Prostate gland (tissue), 2 donors: ENCODE results near the gene MAP2K1. TPM values are rescaled to one million over a fixed set of nuclear protein-coding genes. Genes with fewer than 3 reads are reported as not detected.

Experiments
- DNase-seq: peaks from one replicate; pipeline ENCODE4 v3.0.0-alpha.2; 2019; ENCODE audit warnings: low spot score
- H3K27ac ChIP-seq, 2 donors: fragments of 200-600 bp; sonication (generic); 2 replicates each; pipeline ENCODE4 v1.5.1; 2017 to 2019
- H3K27me3 ChIP-seq: fragments of 200-600 bp; sonication (generic); replicated peaks from 2 replicates; pipeline ENCODE4 v1.5.1; 2019; ENCODE audit not compliant: insufficient read depth
- H3K36me3 ChIP-seq, 2 donors: fragments of 200-600 bp; sonication (generic); 1 replicate in 1 of 2; 2 replicates in 1 of 2; pipeline versions ENCODE4 v1.5.1 to v1.8.1; 2017 to 2019
- H3K4me1 ChIP-seq: fragments of 200-600 bp; sonication (generic); replicated peaks from 2 replicates; pipeline ENCODE4 v1.5.1; 2019
- H3K4me3 ChIP-seq, 2 donors: fragments of 200-600 bp; sonication (generic); 2 replicates each; pipeline ENCODE4 v1.5.1; 2017 to 2019
- H3K9me3 ChIP-seq: fragments of 200-600 bp; sonication (generic); 2 replicates; pipeline ENCODE4 v1.5.1; 2017
- CTCF ChIP-seq, 4 experiments: fragments of 200-600 bp in 2 of 4; fragments of 450-650 bp in 2 of 4; sonication (generic) in 2 of 4; IDR thresholded peaks; 1 replicate in 3 of 4; 2 replicates in 1 of 4; pipeline ENCODE4 v1.5.1; 2016 to 2019; ENCODE audit warnings: antibody characterized with exemption in 4 of 4, mild to moderate bottlenecking in 2 of 4, moderate library complexity in 2 of 4
- POLR2A ChIP-seq: fragments of 450-650 bp; IDR thresholded peaks from one replicate; pipeline ENCODE4 v1.6.1; 2016; ENCODE audit warnings: antibody characterized with exemption, mild to moderate bottlenecking
- POLR2AphosphoS5 ChIP-seq: sonication (generic); formaldehyde crosslinking; IDR thresholded peaks from one replicate; pipeline ENCODE4 v1.6.1; 2017; ENCODE audit warnings: antibody characterized with exemption
- WGBS: methylation state at CpG from one replicate; pipeline ENCODE4 v1.1.5; 2018; 5-methylcytosine and 5-hydroxymethylcytosine counted together
- intact Hi-C: fragments of 100-400 bp; cut with DNase I; formaldehyde crosslinking; loops from one replicate; pipeline ENCODE4 v1.14.2; 2022
- total RNA-seq, 2 donors: library from RNA; depleted of rRNA; stranded (reverse); fragments of >200 nt; gene quantifications; one replicate each; pipeline ENCODE4 v1.1.0, GENCODE V29; 2016

The MAP2K1 gene
- total RNA-seq, 2 donors from 2014 or later, result 28.0 to 29.0 TPM

- H3K9me3 ChIP-seq, result no peaks in the 10 kb centered on the region
- H3K27me3 ChIP-seq, result no peaks in the 10 kb centered on the region
- intact Hi-C loops, result no loop called here
- no peak for DNase-seq
- no peak overlapping the region for H3K27ac ChIP-seq
- 68% methylated on average over 8 of the region's 8 CpGs for WGBS
- no peaks in the 10 kb centered on the region for H3K4me1 ChIP-seq
- H3K4me3 ChIP-seq, result no peak overlapping the region
- TF ChIP-seq POLR2A (no peak), CTCF (IDR thresholded peaks at IDR 0.05) (no peak), POLR2AphosphoS5 (no peak)
- no peaks in the 10 kb centered on the region for H3K36me3 ChIP-seq
These were observed 85.7 kb downstream of the MAP2K1 start for GRCh38 chr15:66472176-66472999.

GRCh38 chr15:66474135-66474534, 87.4 kb downstream of the MAP2K1 start:
- Histone ChIP-seq H3K27ac (no peak overlapping the region), H3K27me3 (no peaks in the 10 kb centered on the region), H3K36me3 (no peaks in the 10 kb centered on the region), H3K9me3 (no peaks in the 10 kb centered on the region), H3K4me3 (no peak overlapping the region), H3K4me1 (no peaks in the 10 kb centered on the region)
- no peak for DNase-seq
- TF ChIP-seq POLR2AphosphoS5 (no peak), CTCF (IDR thresholded peaks at IDR 0.05) (no peak), POLR2A (no peak)
- 60% methylated on average over 2 of the region's 2 CpGs for WGBS
- intact Hi-C loops, result no loop called here

- Histone ChIP-seq H3K4me1 (no peaks in the 10 kb centered on the region), H3K36me3 (no peaks in the 10 kb centered on the region), H3K9me3 (no peaks in the 10 kb centered on the region), H3K27me3 (no peaks in the 10 kb centered on the region), H3K27ac (no peak overlapping the region), H3K4me3 (no peak overlapping the region)
- TF ChIP-seq POLR2AphosphoS5 (no peak), POLR2A (no peak), CTCF (IDR thresholded peaks at IDR 0.05) (no peak)
- 88% methylated on average over 3 of the region's 3 CpGs for WGBS
- DNase-seq, result no peak
- intact Hi-C loops, result no loop called here
These were observed 88.3 kb downstream of the MAP2K1 start for GRCh38 chr15:66474963-66475362.

- Histone ChIP-seq H3K36me3 (no peaks in the 10 kb centered on the region), H3K4me3 (no peak overlapping the region)
These were observed 89.8 kb downstream of the MAP2K1 start for GRCh38 chr15:66476535-66476934.

More at GRCh38 chr15:66476535-66476934, 89.8 kb downstream of the MAP2K1 start:
- intact Hi-C loops, result no loop called here
- no peak overlapping the region for H3K27ac ChIP-seq
- no peaks in the 10 kb centered on the region for H3K27me3 ChIP-seq
- no peaks in the 10 kb centered on the region for H3K4me1 ChIP-seq
- TF ChIP-seq POLR2A (no peak), POLR2AphosphoS5 (no peak), CTCF (IDR thresholded peaks at IDR 0.05) (no peak)
- 84% methylated on average over 4 of the region's 4 CpGs for WGBS
- DNase-seq, result no peak
- H3K9me3 ChIP-seq, result no peaks in the 10 kb centered on the region
